ENCODE measurements around the gene MLNR.

Gene MLNR

DNA sequence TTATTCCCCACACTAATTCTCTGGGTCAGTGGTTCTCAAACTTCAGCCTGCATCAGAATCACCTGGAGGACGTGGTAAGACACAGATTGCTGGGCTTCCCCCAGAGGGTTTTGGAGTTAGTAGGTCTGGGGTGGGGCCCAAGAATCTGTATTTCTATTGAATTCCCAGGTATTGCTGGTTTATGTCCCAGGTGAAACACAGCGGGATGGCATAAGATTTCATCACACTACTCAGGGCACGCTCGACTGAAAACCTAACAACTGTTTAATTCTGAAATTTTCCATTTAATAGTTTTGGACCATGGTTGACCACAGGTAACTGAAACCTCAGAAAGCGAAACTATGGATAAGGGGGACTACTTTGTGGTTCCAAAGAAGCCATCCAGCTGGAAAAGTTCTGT lies 6.5 kb downstream of the MLNR start:
- no peak for DNase-seq (ENCODE audit: low read depth)

DNA sequence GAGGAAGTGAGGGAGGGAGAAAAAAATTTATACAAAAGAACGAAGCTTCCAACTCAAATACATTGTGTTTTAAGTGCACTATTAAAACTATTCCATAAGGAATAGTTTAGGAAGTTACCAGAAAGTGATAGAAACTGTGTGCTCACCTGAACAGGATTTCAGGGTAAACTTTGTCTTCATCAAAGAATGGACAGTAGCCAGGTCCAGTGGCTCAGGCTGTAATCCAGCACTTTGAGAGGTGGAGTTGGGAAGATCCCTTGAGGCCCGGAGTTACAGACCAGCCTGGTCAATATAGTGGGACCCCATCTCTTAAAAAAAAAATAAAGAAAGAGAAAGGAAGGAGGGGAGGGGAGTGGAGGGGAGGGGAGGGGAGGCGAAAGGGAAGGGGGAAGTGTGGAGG lies 14.6 kb downstream of the MLNR start:
- DNase-seq (ENCODE audit: low read depth) = no peak

DNA sequence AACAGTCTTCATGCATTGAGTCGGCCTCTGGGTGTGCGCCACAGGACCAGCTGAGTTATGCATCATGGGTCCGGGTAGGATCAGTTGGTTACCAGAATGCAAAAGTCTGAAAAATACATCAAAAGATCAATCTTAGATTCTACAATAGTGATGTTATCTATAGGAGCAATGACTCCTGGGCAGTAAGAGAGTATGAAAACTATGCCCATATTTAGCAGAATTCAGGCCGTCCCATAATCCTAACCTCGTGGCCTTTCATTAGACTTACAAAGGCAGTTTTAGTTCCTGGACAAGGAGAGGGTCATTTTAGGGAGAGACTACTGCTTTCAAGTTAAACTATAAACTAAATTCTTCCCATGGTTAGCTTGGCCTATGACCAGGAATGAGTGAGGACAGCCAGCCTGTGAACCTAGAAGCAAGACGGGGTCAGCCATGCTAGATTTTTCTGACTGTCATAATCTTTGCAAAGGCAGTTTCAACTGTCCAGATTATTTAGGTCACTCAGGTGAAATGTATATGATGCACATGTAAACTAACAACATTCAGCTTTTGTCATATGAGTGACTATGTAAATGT lies 15.8 kb downstream of the MLNR start:
- DNase-seq (ENCODE audit: low read depth) = no peak

DNA sequence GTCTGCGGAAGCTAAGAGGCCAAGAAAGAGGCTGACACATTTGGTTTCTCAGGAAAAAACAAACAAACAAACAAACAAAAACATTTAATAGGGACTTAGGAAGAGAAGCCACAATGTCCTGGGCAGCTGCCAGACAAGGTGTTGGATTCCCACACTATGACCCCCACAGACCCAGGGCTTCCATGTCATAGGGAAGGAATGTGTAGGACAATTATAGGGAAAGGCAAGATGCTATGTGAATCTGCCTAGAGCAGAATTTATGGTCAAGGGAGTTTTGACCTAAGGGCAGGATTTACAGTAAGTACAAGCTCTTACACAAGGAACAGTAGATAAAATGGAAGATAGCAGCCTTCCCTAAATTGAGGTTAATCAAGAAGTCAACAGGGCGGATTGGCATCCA lies 18.5 kb downstream of the MLNR start:
- peak; percentile 19 for DNase-seq (ENCODE audit: low read depth)

DNA sequence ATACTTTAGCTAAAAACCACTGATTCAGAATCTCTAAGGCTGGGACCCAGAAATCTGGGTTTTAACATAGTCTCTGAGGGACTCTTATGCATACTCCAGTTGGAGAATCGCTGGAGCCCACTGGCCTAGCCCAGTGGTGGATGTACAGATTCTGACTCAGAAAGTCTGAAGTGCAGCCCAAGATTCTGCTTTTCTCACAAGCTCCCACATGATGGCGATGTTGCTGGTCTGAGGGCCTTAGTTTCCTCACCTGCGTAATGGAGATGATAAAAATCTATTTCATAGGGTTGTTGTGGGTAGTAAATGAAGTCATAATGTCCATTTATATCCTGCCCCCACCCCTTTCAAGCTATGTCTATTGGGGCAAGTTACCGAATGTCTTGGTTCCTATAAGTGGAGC lies 19.9 kb downstream of the MLNR start:
- peak; percentile 49 for DNase-seq (ENCODE audit: low read depth)

DNA sequence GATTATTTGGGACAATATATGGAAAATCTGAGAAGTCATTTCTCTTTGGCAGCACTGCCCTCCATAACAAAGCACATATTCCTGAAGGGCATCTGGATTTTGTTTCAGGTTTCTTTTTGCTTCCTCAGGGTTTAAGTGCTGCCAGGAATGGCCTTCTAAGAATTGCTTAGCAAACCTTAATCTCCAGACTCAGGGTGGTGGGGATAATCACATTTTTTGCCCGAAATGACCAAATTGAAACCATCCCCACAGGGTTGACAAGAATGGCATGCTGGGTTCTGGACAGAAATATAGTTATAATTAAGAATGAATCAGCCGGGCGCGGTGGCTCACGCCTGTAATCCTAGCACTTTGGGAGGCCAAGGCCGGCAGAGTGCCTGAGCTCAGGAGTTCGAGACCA lies 21.2 kb downstream of the MLNR start:
- no peak for DNase-seq (ENCODE audit: low read depth)

DNA sequence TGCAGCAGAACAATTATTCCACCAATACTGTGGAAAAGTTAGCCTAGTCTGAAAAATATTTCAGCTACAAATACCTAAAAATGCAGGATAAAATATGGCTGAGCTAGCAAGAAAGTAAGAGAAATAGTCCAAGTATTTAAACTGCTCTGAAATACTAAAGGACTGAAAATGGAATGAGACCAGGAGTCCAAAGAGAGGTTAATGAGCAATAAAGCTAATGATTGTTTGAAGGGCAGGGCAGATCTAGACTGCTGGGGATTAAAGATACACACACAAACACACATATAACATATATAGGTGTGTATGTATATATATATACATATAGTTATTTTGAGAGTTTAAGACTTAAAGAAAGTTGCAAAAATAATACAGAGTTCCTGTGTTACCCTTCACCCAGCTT lies 25.0 kb downstream of the MLNR start:
- no peak for DNase-seq (ENCODE audit: low read depth)

DNA sequence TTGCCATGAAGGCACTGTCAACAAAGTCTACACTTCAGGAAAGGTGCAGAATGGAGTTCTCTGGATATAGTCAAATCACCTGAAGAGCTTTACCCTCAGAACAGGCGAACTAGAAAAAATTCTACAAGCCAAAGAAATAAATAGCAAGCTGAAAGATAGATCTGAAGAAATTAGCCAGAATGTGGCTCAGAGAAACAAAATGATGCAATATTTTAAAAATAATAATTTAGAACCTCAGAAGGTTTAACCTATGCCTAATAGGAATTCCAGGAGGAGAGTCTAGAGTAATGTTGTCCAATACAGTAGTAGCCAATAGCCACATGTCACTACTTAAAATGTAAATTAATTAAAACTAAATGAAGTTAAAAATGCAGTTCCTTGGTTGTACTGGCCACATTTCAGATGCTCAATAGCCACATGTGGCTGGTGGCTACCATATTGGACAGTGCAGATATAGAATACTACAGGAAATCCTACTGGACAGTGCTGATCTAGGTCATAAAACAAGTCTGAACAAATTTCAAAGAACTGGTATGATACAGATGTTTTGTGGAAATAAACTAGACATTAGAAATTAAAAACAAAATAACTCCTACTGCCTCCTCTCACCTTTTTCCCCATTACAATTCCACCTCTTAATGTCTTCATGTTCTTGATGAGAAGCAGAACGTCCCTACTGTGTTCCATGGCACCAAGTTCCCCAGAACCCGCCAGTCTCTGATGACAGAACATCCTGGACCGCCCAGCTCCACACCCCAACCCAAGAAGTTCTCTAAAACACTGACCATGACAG lies 26.9 kb downstream of the MLNR start:
- DNase-seq (ENCODE audit: low read depth) = no peak

DNA sequence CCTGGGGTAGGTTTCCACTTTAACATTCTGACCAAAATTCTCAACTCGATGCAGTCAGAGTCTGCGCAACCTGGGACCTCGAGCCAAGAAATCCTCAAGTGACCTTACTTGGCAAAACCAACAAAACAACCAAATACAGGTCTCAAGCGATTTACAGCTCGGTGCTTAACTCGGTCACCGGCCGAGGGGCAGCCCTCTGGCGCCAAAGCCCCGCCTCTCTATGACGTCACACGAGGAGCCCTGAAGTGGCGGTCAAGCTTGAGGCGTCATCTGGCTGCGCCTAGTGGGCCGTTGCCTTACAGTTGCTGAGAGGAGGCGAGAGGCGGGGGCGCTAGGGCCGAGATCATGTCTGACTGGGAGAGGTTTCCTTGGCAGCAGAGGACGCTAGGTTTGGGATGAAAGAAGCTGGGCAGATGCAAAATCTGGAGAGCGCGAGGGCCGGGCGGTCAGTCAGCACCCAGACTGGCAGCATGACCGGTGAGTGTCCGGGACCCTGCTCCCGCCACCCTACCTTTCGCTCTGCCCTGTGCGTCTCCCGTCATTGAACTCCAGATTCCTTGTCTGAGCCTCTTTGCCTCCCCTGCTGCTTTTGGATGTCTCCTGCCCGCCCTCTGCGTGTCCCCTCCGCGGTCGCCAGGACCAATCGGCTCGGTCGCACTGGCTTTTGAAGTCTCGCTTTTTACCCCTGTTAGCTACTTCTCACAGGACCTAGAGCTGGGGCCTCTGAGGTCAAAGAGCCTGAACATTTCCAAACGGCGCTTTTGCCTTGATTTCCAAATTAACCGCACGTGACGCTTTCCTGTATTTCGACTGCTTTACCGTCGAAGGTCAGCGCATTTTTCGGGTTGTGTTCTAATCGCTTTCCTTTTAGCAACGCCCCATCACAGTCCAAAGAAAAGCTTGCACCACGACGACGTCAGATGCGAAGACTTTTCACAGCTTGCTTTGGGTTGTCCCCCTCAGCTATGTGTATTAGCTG lies 27.8 kb downstream of the MLNR start, which contains the start of gene CDADC1:
Gene CDADC1 (plus strand): TSS at position 283 of the 979 bp plus-strand sequence. CDS start 113 bp downstream, at position 396.
- DNase-seq (ENCODE audit: low read depth) = peak; percentile 93

DNA sequence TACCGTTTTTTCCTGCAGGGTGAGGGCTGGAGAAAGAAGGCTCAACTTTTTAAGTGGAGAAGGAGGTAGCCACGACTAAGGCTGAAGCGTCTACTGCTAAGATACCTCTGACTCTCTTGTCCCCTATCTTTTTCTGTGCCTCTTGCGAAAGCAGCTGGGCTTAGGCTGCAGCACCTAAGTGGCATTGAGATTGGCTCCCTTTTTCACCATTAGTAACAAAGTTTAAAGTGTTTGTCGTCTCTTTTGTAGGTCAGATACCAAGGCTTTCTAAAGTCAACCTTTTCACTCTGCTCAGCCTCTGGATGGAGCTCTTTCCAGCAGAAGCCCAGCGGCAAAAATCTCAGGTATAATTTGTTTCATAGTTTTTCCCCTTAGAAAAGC lies 28.5 kb downstream of the MLNR start:
- peak; percentile 16 for DNase-seq (ENCODE audit: low read depth)

DNA sequence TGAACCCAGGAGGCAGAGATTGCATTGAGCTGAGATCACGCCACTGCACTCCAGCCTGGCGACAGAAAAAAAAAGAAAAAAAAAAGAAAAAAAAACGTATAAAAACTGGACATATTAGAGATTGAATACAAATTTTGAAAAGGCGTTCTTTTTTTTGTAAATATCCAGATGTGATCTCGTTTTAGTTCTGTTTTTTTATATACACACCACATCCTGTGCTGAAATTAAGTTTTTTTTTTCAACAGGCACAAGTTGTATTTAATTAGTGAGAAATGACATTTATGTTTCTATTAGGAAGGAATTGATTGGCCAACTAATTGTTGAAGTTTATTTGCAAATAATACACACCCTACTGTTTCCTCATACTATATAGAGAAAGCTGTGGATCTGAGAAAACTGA lies 31.2 kb downstream of the MLNR start:
- DNase-seq (ENCODE audit: low read depth) = no peak

DNA sequence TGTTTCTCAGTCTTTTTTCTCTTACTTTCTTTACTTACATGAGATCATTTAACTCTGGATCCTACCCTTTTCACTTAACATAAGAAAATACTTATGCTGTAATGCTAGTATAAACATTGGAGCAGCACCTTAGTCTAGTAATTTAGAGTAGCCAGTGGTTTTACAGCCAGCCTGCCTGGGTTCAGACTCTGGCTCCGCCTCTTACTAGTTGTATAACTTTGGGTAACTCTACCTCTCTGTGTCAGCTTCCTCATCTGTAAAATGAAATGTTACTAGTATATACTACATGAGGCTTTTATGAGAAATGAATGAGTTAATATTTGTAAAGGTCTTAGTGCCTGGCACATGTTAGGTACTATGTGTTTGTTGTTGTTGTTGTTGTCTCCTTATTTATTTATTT lies 33.2 kb downstream of the MLNR start:
- DNase-seq (ENCODE audit: low read depth) = no peak

DNA sequence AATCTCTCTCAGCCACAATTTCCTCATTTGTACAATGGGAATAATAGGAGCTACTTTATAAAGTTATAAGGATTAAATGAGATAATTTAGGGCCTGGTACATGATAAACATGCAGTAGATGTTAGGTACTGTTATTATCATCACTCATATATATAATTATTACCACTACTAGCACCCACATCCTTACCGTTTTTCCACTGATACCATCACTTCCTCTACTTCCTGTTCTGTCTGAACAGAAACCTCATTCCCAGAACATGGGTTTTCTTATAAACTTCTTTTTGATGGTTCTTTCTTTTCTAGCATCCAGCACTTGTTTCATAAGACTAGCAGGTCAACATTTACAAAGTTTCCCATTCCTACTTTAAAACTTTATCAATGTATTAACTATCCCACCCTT lies 33.9 kb downstream of the MLNR start:
- DNase-seq (ENCODE audit: low read depth) = no peak

DNA sequence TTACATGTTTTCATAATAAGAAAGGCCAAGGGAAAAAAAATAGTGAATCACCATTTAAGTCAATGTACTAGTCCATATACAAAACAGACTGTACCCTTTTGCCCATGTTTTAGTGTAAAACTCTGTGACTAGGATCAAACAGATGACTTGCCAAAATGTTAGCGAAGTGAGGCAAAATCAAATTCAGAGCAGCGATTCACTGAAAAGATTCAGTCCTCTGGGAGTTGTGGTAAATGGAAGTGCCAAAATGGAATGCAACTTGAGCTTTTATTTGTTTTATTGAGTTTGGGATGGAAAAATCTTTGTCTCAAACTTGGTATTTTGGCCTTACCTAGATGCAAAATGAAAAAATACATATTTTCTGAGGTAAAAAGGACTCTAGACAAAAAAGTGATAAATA lies 36.7 kb downstream of the MLNR start:
- no peak for DNase-seq (ENCODE audit: low read depth)

DNA sequence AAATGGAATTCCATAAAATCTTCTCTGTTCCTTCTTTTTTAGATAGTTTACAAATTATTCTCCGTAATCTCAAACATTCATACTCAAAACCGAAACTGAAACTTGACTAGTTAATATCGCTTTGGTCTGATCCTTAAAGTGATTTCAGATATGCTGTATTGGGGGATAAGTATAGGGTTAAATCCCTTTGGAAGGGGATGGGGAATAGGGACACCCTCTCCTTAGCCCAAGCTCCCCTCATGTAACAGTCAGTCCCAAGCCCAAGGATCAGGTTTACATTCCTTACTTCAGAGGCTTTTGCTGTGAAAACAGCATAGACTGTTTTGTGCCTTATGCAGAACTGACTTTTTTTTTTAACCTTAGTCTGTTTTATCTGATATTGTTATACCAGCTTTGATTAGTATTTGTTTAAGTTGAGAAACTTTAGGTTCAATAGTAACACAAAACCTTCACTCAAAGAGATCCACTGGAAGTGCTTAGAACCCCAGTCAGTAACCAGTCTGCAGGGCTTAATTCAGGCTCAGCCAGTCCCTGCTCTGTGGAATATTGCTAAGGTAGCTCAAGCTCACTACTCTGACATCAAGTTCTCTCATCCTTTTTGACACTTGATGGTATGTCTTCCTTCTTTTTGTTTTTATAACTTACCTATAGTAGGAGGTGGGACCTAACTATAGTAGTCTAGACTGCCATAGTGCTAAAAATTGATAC lies 38.1 kb downstream of the MLNR start:
- no peak for DNase-seq (ENCODE audit: low read depth)

DNA sequence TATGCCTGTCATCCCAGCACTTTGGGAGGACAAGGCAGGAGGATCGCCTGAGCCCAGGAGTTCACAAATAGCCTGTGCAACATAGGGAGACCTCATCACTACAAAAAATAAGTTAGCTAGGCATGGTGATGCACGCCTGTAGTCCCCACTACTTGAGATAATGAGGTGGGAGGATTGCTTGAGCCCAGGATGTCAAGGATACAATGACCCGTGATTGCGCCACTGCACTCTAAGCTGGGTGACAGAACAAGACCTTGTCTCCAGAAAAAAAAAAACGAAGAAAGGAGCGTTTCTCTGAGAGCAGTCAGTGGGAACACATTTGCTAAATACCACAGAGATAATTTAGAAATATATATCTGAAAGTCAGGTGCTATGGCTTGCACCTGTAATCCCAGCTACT lies 39.4 kb downstream of the MLNR start:
- DNase-seq (ENCODE audit: low read depth) = no peak

DNA sequence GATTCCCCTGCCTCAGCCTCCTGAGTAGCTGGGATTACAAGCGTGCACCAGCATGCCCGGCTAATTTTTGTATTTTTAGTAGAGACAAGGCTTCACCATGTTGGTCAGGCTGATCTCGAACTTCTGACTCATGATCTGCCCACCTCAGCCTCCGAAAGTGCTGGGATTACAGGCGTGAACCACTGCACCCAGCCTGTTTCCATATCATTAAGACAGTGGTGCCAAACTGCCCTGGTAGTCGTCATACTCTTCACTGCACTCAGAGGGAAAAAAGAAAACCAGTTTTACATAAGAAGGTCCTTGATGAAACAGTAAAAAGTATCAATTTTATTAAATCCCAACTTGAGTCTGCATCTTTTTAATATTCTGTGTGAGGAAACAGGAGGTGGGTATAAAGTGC lies 42.5 kb downstream of the MLNR start:
- DNase-seq (ENCODE audit: low read depth) = no peak

DNA sequence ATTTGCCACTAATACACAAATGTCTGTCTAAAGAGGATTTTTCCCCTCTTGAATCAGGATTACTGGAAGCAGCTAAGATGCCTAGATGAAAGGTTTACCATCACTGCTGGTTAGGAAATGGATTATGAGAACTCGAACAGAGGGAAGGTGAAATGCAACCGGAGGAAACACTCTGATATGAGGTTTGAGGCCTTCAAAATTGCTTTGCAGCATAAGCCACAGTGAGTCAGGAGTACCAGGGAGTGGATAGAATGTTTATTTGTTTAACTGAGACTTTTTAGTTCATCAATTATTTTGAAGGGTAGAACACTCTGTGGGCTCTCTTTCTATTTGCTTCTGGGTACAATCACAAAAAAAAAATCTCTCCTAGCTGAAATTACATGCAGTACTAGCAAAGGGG lies 45.7 kb downstream of the MLNR start:
- DNase-seq (ENCODE audit: low read depth) = peak; percentile 74

DNA sequence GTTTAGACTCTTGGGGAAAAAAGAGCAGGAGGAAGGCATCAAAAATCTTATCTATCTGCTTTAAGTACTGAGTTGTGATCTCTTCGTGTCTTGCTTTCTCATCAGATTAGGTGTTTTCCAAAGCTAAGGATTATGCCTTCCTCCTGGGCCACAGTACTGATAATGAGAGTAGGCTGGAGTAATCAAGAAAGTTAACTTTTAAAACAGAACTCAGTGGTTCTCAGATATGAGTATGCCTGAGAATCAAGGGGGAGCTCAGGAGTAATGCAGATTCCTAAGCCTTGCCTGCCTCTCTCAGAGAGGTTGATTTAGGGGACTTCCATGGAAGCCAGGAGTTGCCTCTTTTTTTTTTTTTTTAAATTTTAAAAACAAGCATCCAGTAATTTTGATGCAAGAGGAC lies 51.1 kb downstream of the MLNR start:
- DNase-seq (ENCODE audit: low read depth) = no peak
